GM23338 (cell line): Measurements from ENCODE around the gene KIF25. TPM values are rescaled to one million over a fixed set of nuclear protein-coding genes. Genes with fewer than 3 reads are reported as not detected.

Experiments used
- ZNF462 ChIP-seq: fragments of 250-450 bp; sonication (Bioruptor Pico); IDR thresholded peaks from 2 replicates; pipeline ENCODE4 v1.5.0; 2020; ENCODE audit warnings: mild to moderate bottlenecking, moderate library complexity
- polyA plus RNA-seq: library from polyadenylated mRNA; unstranded; fragments of >200 nt; fragmentation: Nextera tagmentation; extraction: Ambion mirVana; gene quantifications from 2 replicates; pipeline ENCODE4 v1.2.1, GENCODE V29; 2016
- total RNA-seq: library from RNA; depleted of rRNA; stranded (reverse); fragments of >200 nt; shearing (Covaris generic); gene quantifications from 2 replicates; pipeline ENCODE4 v1.2.3, GENCODE V29; 2014; rRNA removed

KIF25 gene
- total and polyA plus RNA-seq, 2 experiments from 2014 or later, result 0.69 to 0.76 TPM

- TF ChIP-seq ZNF462 (CRISPR knock-in tag), result no peak
Observed at GRCh38 chr6:168093634-168094033, 96.2 kb downstream of the KIF25 start (continued).

Other genes with a start within 250 kb of the KIF25 start
- gene AFDN, start 170.8 kb upstream of the KIF25 start, total RNA-seq, result 200 and 208 TPM in 2 replicates
- gene AFDN, start 170.8 kb upstream of the KIF25 start, polyA plus RNA-seq, result 66.9 and 78.4 TPM in 2 replicates
- 1.0 TPM in 2 replicates for gene FRMD1, start 81.5 kb downstream of the KIF25 start, total RNA-seq
- gene FRMD1, start 81.5 kb downstream of the KIF25 start, polyA plus RNA-seq, result 2.0 and 2.1 TPM in 2 replicates